Cerebellar nuclear complex (tissue), 1 donor: ENCODE results near the gene ACTN1.
"Not testable (repeated sequence)": the region's sequence is repeated elsewhere in the genome, so short reads cannot be mapped to it uniquely, and the experiment has no call there.

Source experiments
- DNase-seq, 2 experiments: peaks; one replicate each; lab custom pipeline; 2025; lab: John Stamatoyannopoulos, UW

Gene ACTN1

DNA sequence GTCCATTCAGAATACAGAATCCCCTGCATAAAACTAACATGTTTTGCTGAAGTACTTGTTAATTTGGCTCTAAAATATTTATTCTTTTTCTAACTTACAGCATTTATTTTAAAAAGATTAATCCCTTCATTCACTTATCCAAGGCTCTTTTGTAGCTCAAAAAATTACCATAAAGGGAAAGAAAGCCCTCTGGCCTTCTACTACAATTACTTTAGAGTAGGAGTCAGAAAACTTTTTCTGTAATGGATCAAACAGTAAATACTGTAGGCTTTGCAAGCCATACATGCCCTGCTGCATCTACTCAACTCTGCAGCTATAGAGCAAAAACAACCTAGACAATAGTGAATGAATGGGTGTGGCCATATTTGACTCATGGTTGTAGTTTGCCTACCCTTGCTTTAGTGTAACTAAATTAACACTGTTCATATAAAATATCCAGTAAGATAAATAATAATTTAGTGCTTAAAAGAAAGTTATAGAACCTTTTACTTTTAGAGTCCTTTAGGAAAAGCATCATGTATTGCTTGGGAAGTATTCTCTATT is 112.0 kb downstream of the ACTN1 start:
- no peak for DNase-seq

DNA sequence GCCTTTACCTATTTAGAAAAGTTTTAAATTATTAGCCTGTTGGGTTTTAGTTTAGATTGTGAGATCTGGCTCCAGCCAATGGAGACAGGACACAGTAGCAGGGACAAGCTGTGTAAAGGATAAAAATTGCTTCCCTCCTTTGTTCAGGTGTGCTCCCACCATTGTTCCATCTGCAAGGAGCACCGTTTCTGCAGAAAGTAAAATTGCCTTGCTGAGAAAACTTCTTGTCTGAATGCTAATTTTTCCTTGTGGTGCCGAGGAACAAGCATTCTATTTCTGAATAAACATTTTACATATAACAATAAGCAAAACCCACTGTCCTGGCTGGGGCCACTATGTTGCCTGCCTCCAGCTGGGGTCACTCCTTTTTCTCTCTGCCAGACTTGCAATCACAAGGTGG is 113.6 kb downstream of the ACTN1 start:
- DNase-seq: no peak

DNA sequence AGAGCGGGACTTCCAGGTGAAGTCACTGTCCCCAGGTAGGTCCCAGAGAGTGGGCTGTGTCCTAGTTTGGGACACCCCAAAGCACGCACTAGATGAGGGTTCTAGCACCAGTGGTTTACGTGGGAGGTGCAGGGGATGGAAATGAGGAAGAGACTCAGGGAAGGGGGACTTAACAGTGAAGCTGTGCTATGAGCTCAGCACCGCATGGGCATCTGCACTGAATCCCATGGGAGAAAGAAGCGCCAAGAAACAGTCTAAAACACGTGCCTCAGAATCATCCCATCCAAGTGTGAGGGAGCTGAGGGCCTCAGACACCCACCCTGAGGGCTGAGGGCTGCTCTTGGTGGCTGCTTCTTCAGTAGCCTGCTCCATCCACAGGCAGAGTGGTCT is 114.7 kb downstream of the ACTN1 start:
- DNase-seq: no peak

DNA sequence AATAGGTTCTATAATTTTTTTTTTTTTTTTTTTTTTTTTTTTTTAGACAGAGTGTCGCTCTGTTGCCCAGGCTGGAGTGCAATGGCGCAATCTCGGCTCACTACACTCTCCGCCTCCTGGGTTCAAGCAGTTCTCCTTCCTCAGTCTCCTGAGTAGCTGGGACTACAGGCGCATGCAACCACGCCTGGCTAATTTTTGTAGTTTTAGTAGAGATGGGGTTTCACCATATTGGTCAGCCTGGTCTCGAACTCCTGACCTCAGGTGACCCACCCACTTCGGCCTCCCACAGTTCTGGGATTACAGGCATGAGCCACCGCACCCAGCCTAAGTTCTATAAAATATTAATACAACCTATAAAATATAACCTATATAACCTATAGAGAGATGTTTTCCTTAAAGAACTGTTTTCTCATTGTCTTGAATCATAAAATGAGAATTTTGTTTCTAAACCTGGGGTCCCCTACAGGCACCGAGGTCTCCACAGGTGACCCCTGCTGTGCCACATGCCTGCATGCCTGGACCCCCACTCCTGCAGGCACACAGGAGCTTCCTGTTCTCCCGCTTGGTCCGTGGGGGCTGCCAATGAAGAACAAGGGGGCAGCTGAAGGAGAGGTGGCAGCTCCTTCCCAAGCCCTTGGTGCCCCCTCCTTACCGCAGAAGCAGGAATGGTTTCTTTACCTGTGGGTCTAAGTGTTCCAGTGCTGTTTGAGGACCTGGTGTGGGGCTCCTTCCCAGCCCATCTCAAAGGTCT is 115.3 kb downstream of the ACTN1 start:
- DNase-seq: no peak

DNA sequence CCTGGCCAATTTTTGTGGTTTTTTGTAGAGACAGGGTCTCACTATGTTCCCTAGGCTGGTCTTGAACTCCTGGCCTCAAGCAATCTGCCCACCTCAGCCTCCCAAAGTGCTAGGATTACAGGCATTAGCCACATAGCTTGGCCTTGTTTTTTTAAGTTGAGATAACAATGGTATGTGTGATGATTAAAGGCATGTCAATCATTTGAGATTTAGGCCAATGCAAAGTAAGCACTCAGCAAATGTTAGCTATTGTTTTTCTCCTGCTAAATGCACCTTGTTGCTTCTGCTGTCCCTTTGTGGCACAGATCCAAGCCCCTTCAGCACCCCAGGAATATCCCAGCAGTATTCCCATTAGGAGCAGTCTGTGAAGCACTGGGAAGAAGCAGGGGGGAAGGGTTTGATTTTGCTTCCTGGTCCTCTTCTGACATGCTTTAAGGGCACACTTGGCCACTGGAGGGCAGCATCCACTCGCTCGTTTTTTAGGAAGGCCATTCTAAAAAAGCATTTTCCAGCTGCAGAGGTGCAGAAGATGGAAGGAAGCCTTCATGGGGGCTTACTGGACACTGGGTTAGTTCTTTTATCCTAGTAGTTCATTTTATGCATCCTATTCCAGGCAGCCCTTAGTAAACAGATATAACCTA is 116.0 kb downstream of the ACTN1 start:
- peak in 1 of 2 experiments; percentile 3 for DNase-seq

DNA sequence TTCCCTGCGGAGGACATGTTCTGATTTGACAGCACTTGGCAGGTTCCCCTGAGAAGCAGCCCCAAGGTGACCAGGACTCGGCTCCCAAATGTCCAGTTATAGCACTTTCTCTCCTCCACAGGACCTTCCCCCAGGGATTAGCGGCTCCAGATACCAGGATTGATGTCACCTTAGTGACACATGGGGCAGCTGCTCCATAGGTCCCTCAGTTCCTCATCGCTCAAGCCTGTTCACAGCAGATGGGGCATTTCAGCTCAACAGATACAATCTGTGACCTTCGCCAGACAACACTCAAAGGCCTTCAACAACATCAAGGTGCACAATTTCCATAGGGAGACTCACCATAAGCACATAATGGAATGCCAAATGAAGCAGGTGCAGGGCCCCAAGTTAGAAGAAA is 118.3 kb downstream of the ACTN1 start:
- DNase-seq: no peak

DNA sequence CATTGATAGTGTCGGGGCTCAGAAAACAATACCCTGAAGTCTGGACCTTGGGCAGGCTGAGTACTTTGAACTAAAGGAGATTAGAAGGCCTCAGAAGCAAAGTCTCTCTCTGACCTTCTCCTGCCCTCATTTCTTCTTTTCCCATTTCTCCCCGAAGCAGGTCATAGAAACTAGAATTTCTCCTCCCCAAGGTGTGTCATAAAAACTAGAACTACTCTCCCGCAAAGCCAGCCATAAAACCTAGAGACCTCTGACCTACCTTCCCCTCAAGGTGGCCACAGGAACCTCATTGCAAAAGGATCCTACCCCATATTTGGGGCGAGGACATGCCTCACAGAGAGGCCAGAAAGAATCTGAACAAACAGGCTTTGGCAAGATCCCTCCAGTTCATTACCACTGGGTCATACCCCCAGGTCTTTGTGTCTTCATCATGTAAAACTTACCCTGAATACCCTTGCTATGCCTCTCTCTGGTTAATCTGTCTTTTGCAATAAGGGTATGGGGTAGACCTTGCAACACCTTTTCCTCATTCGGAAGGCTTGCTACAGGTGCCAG is 121.5 kb downstream of the ACTN1 start:
- DNase-seq: no peak

DNA sequence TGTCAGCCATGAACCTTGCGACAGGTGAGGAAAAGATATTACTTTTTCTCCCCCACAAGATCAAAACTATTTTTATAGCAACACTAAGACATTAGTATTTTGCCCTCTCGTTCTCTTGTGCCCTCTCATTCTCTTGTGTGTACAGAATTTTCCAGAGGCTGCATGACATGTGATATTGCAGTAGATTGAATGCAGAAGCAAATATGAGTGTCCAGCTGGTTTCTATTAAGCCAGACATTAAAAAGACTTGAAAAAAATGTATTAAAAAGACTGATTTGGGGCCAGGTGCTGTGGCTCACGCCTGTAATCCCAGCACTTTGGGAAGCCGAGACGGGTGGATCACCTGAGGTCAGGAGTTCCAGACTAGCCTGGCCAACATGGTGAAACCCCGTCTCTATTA is 122.5 kb downstream of the ACTN1 start:
- DNase-seq: no peak

DNA sequence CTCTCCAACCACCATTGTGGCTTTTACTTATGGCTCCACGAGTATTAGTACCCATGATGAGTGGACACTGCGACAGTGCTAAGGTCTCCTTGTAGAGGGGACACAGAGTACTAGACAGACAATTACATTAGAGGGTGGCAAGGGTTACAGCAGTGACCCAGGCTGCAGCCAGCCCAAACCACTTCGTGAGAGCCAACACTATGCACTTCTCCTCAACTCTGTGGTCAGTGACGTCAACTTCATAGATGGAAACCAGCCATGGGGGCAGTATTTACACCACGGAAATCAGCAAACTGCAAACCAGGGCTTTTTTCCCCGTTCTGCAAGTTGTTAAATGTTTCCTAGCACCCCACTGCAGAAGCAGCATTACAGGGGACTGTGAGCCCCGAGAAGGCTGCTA is 124.7 kb downstream of the ACTN1 start:
- no peak for DNase-seq

DNA sequence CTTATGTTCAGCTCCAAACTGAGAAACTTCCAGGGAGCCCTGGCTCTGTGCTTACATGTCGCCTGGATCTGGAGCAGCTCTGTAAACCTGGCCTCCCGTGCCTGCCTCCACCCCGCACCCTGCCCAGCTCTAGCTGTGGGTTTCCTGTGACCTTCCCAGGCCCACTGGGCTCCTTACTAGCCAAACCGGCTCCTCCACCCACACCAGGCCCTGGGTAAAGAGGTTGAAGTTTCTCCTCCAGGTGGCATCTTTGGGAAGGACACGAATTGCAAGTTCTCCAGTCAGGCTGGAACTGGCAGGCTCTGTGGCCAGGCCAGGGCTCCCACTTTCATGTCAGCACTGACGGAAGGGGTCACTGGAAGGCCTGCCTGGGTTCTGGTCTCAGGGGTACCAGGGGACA is 125.4 kb downstream of the ACTN1 start:
- DNase-seq: no peak

DNA sequence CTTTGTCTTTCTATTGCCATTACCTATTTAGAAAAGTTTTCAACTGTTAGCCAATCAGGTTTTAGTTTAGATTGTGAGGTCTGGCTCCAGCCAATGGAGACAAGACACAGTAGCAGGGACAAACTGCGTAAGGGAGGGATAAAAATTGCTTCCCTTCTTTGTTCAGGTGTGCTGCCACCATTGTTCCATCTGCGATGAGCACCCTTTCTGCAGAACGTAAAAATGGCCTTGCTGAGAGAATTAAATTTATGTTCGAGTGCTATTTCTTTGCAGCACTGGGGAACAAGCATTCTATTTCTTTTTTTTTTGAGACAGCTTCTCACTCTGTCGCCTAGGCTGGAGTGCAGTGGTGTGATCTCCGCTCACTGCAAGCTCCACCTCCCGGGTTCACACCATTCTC is 126.6 kb downstream of the ACTN1 start:
- DNase-seq: not testable (repeated sequence)

DNA sequence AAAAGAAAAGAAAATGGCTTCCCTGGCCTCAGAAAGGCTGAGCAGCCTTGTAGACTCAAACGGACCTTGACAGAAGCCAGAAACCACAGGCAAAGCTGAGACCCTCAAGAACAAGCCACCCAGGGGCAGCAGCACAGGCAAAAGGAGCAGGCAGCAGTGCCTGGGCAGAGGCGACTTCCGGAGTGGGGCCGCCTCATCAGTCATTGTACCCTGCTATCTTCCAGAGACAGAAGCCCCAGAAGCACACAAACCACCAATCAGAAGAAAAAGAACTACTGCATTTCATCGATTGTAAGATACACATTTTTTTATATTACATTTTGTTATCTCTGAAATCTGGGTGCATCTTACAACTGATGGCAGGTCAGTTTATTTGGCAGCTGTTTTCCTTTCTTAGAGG is 128.0 kb downstream of the ACTN1 start:
- DNase-seq: no peak

DNA sequence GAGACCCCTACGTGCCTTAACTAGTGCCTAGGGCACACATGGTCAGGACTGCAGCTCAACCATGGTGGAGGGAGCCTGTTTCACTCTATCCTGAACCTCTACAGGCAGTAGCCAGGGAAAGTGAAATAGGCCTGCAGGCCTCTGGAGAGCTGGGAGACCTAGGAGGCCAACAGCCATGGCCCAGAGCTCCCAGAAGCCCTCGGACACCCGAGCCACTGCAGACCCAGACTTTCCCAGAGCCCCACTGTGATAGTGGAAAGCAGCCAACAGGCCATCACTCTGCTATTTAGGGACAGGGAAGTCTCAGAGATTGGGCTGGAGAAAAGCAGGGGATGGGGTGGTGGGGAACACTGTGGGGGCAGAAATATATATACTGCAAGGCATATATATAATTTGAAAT is 129.7 kb downstream of the ACTN1 start:
- DNase-seq: no peak

DNA sequence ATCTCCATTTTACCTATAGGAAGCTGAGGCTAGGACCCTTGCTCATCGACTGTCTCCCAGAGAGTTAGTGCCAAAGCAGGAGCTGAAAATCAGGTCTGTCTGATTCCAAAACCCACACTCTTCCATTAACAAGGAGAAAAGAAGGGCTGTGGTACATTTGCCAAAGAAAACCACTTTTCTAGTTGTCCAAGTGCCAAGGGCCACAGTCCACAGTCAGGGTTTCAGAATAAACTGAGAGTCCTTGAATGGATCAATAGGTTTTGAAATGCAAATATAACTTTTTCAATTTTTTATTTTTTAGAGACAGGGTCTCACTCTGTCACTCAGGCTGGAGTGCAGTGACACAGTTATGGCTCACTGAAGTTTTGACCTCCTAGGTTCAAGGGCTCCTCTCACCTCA is 130.8 kb downstream of the ACTN1 start:
- DNase-seq: no peak

DNA sequence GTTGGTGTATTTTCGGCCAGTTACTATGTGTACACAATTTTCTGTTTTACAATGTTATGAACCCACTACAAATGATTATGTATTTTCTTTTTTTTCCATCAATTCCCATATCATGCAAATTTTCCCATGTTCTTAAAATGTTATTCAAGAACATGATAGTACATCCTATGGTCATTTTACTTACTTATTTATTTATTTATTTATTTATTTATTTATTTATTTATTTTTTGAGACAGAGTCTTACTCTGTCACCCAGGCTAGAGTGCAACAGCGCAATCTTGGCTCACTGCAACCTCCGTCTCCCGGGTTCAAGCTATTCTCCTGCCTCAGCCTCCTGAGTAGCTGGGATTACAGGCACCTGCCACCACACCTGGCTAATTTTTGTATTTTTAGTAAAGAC is 131.5 kb downstream of the ACTN1 start:
- not testable (repeated sequence) for DNase-seq

DNA sequence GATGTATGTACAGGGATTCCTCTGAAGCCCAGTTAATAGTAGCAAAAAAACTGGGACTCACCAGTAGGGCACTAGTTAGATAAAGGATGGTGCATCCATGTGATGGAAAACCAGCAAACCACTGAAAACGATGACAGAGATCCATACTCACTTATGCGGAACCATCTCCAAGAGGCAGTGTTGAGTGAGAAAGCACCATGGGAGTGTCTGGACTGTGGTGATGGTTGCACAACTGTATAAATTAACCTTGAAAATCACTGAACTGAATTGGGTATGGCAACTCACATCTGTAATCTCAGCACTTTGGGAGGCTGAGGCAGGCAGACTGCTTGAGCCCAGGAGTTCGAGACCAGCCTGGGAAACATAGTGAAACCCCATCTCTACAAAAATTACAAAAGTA is 132.6 kb downstream of the ACTN1 start:
- no peak for DNase-seq

DNA sequence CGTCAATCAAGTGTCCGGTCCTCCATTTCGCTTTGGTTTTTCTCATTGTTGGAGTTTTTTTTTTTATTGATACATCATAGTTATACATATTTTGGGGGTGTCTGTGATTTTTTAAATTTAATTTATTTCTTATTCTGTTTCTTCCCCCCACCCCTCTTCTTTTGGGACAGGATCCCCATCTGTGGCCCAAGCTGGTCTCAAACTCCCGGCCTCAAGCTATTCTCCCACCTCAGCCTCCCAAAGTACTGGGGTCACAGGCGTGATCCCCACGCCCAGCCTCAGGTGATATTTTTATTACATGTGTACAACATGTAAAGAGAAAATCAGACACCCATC is 134.9 kb downstream of the ACTN1 start:
- no peak for DNase-seq

DNA sequence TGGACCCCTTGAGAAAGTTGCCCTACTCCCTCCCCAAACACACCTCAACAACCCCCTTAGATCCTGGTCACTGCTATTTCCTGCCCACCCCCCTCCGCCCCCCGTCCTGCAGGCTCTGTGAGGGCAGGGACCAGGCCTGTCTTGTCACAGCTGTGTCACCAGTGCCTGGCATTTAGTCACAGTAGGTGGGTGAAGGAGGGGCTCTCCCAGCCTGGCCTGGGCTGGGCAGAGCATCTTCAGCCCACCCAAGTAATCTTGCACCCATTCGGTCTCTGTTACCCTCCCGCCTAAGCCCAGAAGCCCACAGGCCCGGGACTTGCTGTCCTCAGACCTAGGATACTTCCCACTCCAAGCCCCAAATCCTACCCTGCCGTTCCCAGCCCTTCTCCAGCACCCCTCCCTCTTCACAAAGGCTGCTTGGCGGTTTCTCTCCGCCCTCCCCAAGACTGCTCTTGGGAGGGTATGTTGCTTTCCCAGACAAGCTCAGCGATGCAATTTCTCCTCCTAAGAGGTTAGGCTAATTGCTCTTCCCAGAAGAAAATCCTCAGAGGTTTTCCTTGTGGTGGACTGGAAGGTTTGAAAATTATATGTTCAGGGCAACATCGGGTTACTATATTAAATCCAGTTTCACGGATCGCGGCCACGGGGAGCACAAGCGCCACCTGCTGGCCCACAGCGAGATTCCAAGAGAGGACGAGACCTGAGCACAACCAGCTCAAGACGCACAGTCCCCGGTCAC is 135.5 kb downstream of the ACTN1 start:
- DNase-seq: peak in 1 of 2 experiments; percentile 0

DNA sequence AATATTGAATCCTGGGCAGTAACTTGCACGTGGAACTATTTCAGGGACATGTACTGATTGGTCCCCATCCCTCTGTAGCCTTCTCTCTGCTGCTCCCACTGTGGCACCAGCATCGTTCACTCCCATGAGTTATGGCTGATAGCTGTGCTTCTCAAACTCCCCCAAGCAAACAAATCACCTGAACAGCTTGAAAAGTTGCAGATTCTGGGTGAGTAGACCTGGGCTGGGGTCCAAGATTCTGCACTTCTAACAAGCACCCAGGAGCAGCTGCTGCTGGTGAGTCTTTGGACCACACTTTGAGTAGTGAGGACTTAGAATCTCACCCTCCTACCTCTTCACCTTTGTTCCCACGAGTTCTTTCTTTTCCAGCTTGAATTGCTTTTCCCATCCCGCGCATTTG is 136.8 kb downstream of the ACTN1 start:
- no peak for DNase-seq

DNA sequence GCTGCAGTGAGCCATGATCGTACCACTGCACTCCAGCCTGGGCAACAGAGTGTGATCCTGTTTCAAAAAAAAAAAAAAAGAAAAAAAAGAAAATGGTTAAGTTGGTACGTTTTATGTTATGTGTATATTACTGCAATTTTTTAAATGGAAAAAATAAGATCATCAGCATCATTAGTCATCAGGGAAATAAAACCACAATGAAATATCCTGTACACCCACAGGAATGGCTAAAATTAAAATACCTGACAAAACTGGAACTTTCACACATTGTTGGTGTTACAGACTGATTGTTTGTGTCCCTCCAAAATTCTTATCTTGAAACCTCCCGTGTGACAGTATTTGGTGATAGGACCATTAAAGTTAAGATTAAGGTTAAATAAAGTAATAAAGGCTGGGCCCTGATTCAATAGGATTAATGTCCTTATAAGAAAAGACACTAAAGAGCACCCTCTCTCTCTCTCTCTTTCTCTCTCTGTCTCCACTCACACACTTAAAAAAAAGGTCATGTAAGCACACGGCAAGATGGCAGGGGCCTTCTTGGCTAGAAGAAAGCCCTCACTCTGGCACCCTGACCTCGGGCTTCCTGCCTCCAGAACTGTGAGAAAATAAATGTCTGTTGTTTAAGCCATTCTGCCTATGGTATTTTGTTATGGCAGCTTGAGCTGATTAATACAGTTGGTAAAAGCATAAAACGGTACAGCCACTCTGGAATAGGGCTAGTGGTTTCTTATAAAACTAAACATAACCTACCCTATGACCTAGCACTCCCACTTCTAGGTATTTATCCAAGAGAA is 137.9 kb downstream of the ACTN1 start:
- DNase-seq: no peak

DNA sequence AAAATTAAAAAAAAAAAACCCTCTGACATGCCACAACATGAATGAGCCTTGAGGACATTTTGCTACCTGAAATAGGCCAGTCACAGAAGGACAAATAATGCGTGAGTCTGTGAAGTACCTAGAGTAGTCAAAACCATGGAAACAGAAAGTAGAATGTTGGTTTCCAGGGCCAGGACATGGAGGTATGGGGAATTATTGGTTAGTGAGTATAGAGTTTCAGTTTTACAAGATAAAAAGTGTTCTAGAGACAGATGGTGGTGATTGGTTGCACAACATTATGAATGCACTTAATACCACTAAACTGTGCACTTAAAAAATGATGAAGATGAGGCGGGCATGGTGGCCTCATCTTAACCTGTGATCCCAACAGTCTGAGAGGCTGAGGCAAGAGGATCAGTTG is 138.6 kb downstream of the ACTN1 start:
- no peak for DNase-seq

DNA sequence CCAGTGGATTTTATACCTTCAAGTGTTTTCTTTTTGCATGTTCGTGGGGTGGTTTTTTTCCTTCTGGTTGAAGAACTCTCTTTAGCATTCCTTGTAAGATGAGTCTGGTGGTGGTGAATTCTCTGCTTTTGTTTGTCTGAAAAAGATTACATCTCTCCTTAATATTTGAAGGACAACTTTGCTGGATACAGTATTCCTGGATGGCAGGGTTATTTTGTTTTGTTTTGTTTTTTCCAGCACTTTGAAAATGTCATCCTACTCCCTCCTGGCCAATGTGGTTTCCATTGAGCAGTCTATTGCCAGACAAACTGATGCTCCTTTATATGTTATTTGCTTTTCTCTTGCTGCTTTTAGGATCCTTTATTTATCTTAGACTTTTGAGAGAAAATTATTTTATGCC is 143.0 kb downstream of the ACTN1 start:
- DNase-seq: no peak
